IMR-90 (cell line): ENCODE results near the gene LDLRAD3.

ENCODE experiments used
- BHLHE40 ChIP-seq: fragments of 150-350 bp; IDR thresholded peaks from 2 replicates; pipeline ENCODE4 v1.6.1; 2016; ENCODE audit warnings: mild to moderate bottlenecking, low read depth, low read length
- CEBPB ChIP-seq: IDR thresholded peaks from 2 replicates; pipeline ENCODE4 v1.6.1; 2012; ENCODE audit warnings: low read depth, low read length, improper control_type of control experiment
- CHD1 ChIP-seq: IDR thresholded peaks from 2 replicates; pipeline ENCODE4 v1.6.1; 2012; ENCODE audit warnings: low read depth, low read length, improper control_type of control experiment
- CTCF ChIP-seq: conservative IDR thresholded peaks from 2 replicates; pipeline ENCODE4 v1.5.1; 2012; ENCODE audit warnings: mild to moderate bottlenecking, low read depth, low read length, improper control_type of control experiment
- ELK1 ChIP-seq: fragments of 150-350 bp; IDR thresholded peaks from 2 replicates; pipeline ENCODE4 v1.6.1; 2016; ENCODE audit warnings: low read depth, mild to moderate bottlenecking, low read length, moderate library complexity, borderline replicate concordance
- FOS ChIP-seq: fragments of 150-350 bp; IDR thresholded peaks from 2 replicates; pipeline ENCODE4 v1.6.1; 2016; ENCODE audit warnings: low read depth, low read length
- MAFK ChIP-seq: IDR thresholded peaks from 2 replicates; pipeline ENCODE4 v1.6.1; 2012; ENCODE audit warnings: low read depth, low read length, improper control_type of control experiment
- MAZ ChIP-seq: IDR thresholded peaks from 2 replicates; pipeline ENCODE4 v1.6.1; 2012; ENCODE audit warnings: low read depth, mild to moderate bottlenecking, low read length, improper control_type of control experiment, moderate library complexity, borderline replicate concordance
- MXI1 ChIP-seq: IDR thresholded peaks from 2 replicates; pipeline ENCODE4 v1.6.1; 2012; ENCODE audit warnings: low read depth, mild to moderate bottlenecking, low read length, moderate library complexity, borderline replicate concordance
- NFE2L2 ChIP-seq: fragments of 150-350 bp; IDR thresholded peaks from 2 replicates; pipeline ENCODE4 v1.6.1; 2016; ENCODE audit warnings: low read depth, mild to moderate bottlenecking, low read length
- POLR2A ChIP-seq: IDR thresholded peaks from 2 replicates; pipeline ENCODE4 v1.6.1; 2012; ENCODE audit warnings: mild to moderate bottlenecking, low read depth, low read length
- RAD21 ChIP-seq: IDR thresholded peaks from 2 replicates; pipeline ENCODE4 v1.6.1; 2012; ENCODE audit warnings: low read length, improper control_type of control experiment
- RFX5 ChIP-seq: IDR thresholded peaks from 2 replicates; pipeline ENCODE4 v1.8.0; 2012; ENCODE audit warnings: low read depth, mild to moderate bottlenecking, low read length, moderate library complexity
- SMC3 ChIP-seq: fragments of 150-350 bp; IDR thresholded peaks from 2 replicates; pipeline ENCODE4 v1.6.1; 2016; ENCODE audit warnings: low read depth, mild to moderate bottlenecking, antibody characterized with exemption, low read length, moderate library complexity

- TF ChIP-seq CTCF (no peak), CEBPB (no peak), POLR2A (no peak), NFE2L2 (no peak), RFX5 (no peak), SMC3 (no peak), MAZ (no peak), RAD21 (no peak), FOS (no peak), MAFK (no peak), BHLHE40 (no peak), ELK1 (no peak), CHD1 (no peak), MXI1 (no peak)
These were observed 160.2 kb downstream of the LDLRAD3 start for GRCh38 chr11:36103933-36104530.
